Adrenal gland (tissue), 5 donors: ENCODE data around the gene CHST14.

Source experiments
- CTCF ChIP-seq, 6 experiments: fragments of 450-650 bp in 4 of 6; fragments of 200-600 bp in 2 of 6; sonication (generic) in 1 of 6; IDR thresholded peaks; 1 replicate in 5 of 6; 2 replicates in 1 of 6; pipeline versions ENCODE4 v1.5.1 to v1.8.0; 2016 to 2021; ENCODE audit warnings: antibody characterized with exemption in 6 of 6, mild to moderate bottlenecking in 2 of 6, moderate library complexity in 1 of 6
- POLR2A ChIP-seq, 2 donors: fragments of 450-650 bp; IDR thresholded peaks; one replicate each; pipeline ENCODE4 v1.6.1; 2017; ENCODE audit warnings: antibody characterized with exemption in 2 of 2, mild to moderate bottlenecking in 2 of 2, moderate library complexity in 1 of 2
- donor health status: DM: no; HTN: no; CAD: no.

GRCh38 chr15:40471808-40472150 is 995 bp downstream of the CHST14 start:
- TF ChIP-seq POLR2A (IDR thresholded peaks at IDR 0.05): no peak
- TF ChIP-seq CTCF (IDR thresholded peaks at IDR 0.05): no peak
